CD14-positive monocyte (primary cell): Measurements from ENCODE around the gene ACP7. TPM values are rescaled to one million over a fixed set of nuclear protein-coding genes. Genes with fewer than 3 reads are reported as not detected.

Experiments
- DNase-seq, 3 donors: peaks; one replicate each; pipeline ENCODE4 v3.0.0-alpha.2; 2011 to 2022
- H2AFZ ChIP-seq: 2 replicates; pipeline ENCODE4 v1.6.0; 2012; ENCODE audit warnings: mild to moderate bottlenecking, low read depth, low read length, inconsistent platforms; ENCODE audit not compliant: insufficient read depth, poor library complexity, severe bottlenecking
- H3K27ac ChIP-seq, 2 donors: 1 replicate in 1 of 2; 2 replicates in 1 of 2; pipeline ENCODE4 v1.5.1; 2012 to 2013; ENCODE audit warnings: low read length in 2 of 2, control low read depth in 1 of 2, inconsistent platforms in 1 of 2, low read depth in 1 of 2, mild to moderate bottlenecking in 1 of 2
- H3K27me3 ChIP-seq, 2 donors: one replicate each; pipeline versions ENCODE4 v1.6.0 to v1.6.1; 2011 to 2013; ENCODE audit warnings: low read length in 2 of 2; ENCODE audit not compliant: control insufficient read depth in 2 of 2, insufficient read depth in 2 of 2
- H3K36me3 ChIP-seq, 2 donors: replicated peaks in 1 of 2; 1 replicate in 1 of 2; 2 replicates in 1 of 2; pipeline versions ENCODE4 v1.5.1 to v1.6.1; 2012 to 2013; ENCODE audit warnings: low read length in 2 of 2, control low read depth in 1 of 2, inconsistent platforms in 1 of 2, mild to moderate bottlenecking in 1 of 2; ENCODE audit not compliant: insufficient read depth in 2 of 2, control insufficient read depth in 1 of 2
- H3K4me1 ChIP-seq, 2 donors: 1 replicate in 1 of 2; 2 replicates in 1 of 2; pipeline versions ENCODE4 v1.5.1 to v1.6.1; 2012 to 2013; ENCODE audit warnings: low read length in 2 of 2, control low read depth in 1 of 2, inconsistent platforms in 1 of 2, mild to moderate bottlenecking in 1 of 2, moderate library complexity in 1 of 2; ENCODE audit not compliant: insufficient read depth in 2 of 2, control insufficient read depth in 1 of 2
- H3K4me2 ChIP-seq: replicated peaks from 2 replicates; pipeline ENCODE3; 2012; ENCODE audit warnings: low read length, moderate library complexity, mild to moderate bottlenecking; ENCODE audit not compliant: poor library complexity, severe bottlenecking; ENCODE audit errors: extremely low read depth
- H3K4me3 ChIP-seq, 3 experiments: fragments of 200-600 bp in 1 of 3; sonication (generic) in 1 of 3; replicated peaks in 1 of 3; 1 replicate in 2 of 3; 2 replicates in 1 of 3; pipeline ENCODE4 v1.5.1; 2011 to 2013; ENCODE audit warnings: low read length in 3 of 3, mild to moderate bottlenecking in 3 of 3, control low read depth in 2 of 3, low read depth in 2 of 3, inconsistent platforms in 1 of 3, moderate library complexity in 1 of 3
- H3K79me2 ChIP-seq: 2 replicates; pipeline ENCODE4 v1.6.0; 2012; ENCODE audit warnings: mild to moderate bottlenecking, control low read depth, inconsistent platforms, low read length, moderate library complexity; ENCODE audit not compliant: insufficient read depth
- H3K9ac ChIP-seq: 2 replicates; pipeline ENCODE4 v1.6.0; 2017; ENCODE audit warnings: low read length, mild to moderate bottlenecking; ENCODE audit not compliant: insufficient read depth, poor library complexity, severe bottlenecking
- H3K9me3 ChIP-seq, 2 donors: replicated peaks in 1 of 2; 1 replicate in 1 of 2; 2 replicates in 1 of 2; pipeline versions ENCODE4 v1.5.1 to v1.6.1; 2012 to 2013; ENCODE audit warnings: low read length in 2 of 2, control low read depth in 1 of 2; ENCODE audit not compliant: control insufficient read depth in 1 of 2, insufficient read depth in 1 of 2
- H4K20me1 ChIP-seq: 2 replicates; pipeline ENCODE4 v1.6.0; 2012; ENCODE audit warnings: mild to moderate bottlenecking, low read length, control low read depth, moderate library complexity; ENCODE audit not compliant: insufficient read depth
- H3K27ac Mint-ChIP-seq, 7 donors: one replicate each; pipeline ENCODE4 v1.8.0; 2020; ENCODE audit warnings: mild to moderate bottlenecking in 7 of 7, mixed read lengths in 7 of 7, moderate library complexity in 6 of 7, inconsistent platforms in 2 of 7
- H3K27me3 Mint-ChIP-seq, 3 donors: one replicate each; pipeline ENCODE4 v1.8.0; 2021 to 2022; ENCODE audit warnings: low read depth in 3 of 3, mild to moderate bottlenecking in 3 of 3, mixed read lengths in 3 of 3, moderate library complexity in 3 of 3, inconsistent platforms in 1 of 3
- H3K36me3 Mint-ChIP-seq, 2 donors: one replicate each; pipeline ENCODE4 v1.8.0; 2020; ENCODE audit warnings: mixed read lengths in 2 of 2, inconsistent platforms in 1 of 2, mild to moderate bottlenecking in 1 of 2
- H3K4me1 Mint-ChIP-seq: one replicate; pipeline ENCODE4 v1.8.0; 2020; ENCODE audit warnings: mild to moderate bottlenecking, mixed read lengths
- H3K4me3 Mint-ChIP-seq, 2 donors: one replicate each; pipeline ENCODE4 v1.8.0; 2020; ENCODE audit warnings: mild to moderate bottlenecking in 2 of 2, mixed read lengths in 2 of 2, moderate library complexity in 1 of 2
- H3K9me3 Mint-ChIP-seq, 7 donors: one replicate each; pipeline ENCODE4 v1.8.0; 2020 to 2022; ENCODE audit warnings: mixed read lengths in 7 of 7, mild to moderate bottlenecking in 6 of 7, moderate library complexity in 6 of 7, inconsistent platforms in 2 of 7
- WGBS: methylation state at CpG from one replicate; pipeline ENCODE4 v1.1.5; 2013; ENCODE audit warnings: missing lambda C conversion rate; ENCODE audit not compliant: insufficient coverage; 5-methylcytosine and 5-hydroxymethylcytosine counted together
- intact Hi-C, 2 donors: fragments of 100-400 bp; cut with micrococcal nuclease; formaldehyde crosslinking; loops; one replicate each; pipeline versions ENCODE4 v1.15.0 to v1.15.1; 2023
- polyA plus RNA-seq, 3 donors: library from polyadenylated mRNA; depleted of rRNA in 1 of 3; unstranded in 2 of 3; stranded (reverse) in 1 of 3; fragments of 300-500 nt in 2 of 3; fragments of >200 nt in 1 of 3; fragmentation: Illumina TruSeq in 2 of 3; gene quantifications; 1 replicate in 2 of 3; 2 replicates in 1 of 3; pipeline ENCODE4 v1.2.3, GENCODE V29; 2012 to 2021
- TF ChIP-seq, protein P1 (sequence below): fragments of 200-600 bp; IDR thresholded peaks from one replicate; pipeline ENCODE4 v1.8.0; 2022; ENCODE audit warnings: antibody characterized with exemption, mild to moderate bottlenecking

Gene ACP7
- polyA plus RNA-seq, 3 donors: not detected

DNA sequence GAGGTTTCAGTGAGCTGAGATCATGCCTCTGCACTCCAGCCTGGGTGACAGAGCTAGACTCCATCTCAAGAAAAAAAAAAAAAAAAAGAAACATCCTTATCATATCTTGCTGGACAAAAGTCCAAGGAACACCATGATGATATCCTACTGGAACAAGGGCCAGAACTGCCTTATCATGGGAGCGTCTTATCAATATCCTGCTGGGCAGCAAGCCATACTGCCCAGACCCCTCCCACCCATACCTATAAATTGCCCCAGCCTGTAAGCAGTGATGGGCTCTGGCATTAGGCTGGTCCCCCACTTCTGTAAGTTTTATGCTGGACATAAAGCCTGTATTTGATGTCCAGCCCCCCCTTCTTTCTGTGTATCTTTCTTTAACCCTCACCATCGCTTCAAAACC, 37.1 kb upstream of the ACP7 start:
- Histone ChIP-seq H3K9ac (no peak overlapping the region), H2AFZ (no peak overlapping the region), H3K27me3 (no peaks in the 10 kb centered on the region), H3K4me1 (no peaks in the 10 kb centered on the region), H3K9me3 (peaks cover 0 to 3% of the 10 kb centered on the region in 2 donors), H3K4me3 (no peak overlapping the region), H4K20me1 (no peaks in the 10 kb centered on the region), H3K79me2 (no peaks in the 10 kb centered on the region), H3K4me2 (no peak overlapping the region), H3K27ac (no peak overlapping the region), H3K36me3 (no peaks in the 10 kb centered on the region)
- no peak overlapping the region for H3K4me3 Mint-ChIP-seq
- no peak overlapping the region for H3K27ac Mint-ChIP-seq
- H3K9me3 Mint-ChIP-seq: peaks cover 2 to 15% (median 6%) of the 10 kb centered on the region in 7 donors
- TF ChIP-seq, protein P1, sequence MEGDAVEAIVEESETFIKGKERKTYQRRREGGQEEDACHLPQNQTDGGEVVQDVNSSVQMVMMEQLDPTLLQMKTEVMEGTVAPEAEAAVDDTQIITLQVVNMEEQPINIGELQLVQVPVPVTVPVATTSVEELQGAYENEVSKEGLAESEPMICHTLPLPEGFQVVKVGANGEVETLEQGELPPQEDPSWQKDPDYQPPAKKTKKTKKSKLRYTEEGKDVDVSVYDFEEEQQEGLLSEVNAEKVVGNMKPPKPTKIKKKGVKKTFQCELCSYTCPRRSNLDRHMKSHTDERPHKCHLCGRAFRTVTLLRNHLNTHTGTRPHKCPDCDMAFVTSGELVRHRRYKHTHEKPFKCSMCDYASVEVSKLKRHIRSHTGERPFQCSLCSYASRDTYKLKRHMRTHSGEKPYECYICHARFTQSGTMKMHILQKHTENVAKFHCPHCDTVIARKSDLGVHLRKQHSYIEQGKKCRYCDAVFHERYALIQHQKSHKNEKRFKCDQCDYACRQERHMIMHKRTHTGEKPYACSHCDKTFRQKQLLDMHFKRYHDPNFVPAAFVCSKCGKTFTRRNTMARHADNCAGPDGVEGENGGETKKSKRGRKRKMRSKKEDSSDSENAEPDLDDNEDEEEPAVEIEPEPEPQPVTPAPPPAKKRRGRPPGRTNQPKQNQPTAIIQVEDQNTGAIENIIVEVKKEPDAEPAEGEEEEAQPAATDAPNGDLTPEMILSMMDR: no peak
- DNase-seq: no peak
- H3K4me1 Mint-ChIP-seq: no peaks in the 10 kb centered on the region
- 100% methylated on average over 1 of the region's 2 CpGs for WGBS
- H3K36me3 Mint-ChIP-seq: no peaks in the 10 kb centered on the region
- H3K27me3 Mint-ChIP-seq: peaks cover 2 to 12% (median 3%) of the 10 kb centered on the region in 3 donors
- intact Hi-C loops: no loop called here

DNA sequence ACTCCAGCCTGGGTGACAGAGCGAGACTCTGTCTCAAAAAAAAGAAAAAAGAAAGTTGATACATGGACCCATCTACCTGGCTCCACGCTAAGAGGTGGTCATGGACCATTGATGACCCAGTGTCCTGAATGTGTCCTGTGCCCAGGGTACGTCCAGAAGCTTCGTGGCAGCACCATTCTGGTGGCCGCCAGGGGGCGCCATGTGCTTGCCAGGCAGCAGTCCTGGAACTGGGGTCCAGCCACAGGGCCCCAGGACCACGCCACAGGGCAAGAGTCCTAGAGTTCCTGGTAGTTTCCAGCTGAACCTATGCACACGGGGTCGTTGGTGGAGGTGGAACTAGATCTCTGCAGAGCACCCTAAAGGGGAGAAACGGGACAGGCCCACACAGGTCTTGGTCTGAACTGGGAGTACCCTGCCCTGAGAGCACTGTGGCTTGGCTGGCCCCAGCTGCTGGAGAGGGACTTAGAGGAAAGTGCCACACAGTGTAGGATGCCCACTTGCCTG, 31.9 kb upstream of the ACP7 start:
- Histone ChIP-seq H3K27ac (no peak overlapping the region), H3K4me3 (no peak overlapping the region), H3K27me3 (no peaks in the 10 kb centered on the region), H3K79me2 (no peaks in the 10 kb centered on the region), H3K4me1 (no peaks in the 10 kb centered on the region), H4K20me1 (no peaks in the 10 kb centered on the region), H3K9ac (no peak overlapping the region), H2AFZ (no peak overlapping the region), H3K36me3 (no peaks in the 10 kb centered on the region), H3K9me3 (no peaks in the 10 kb centered on the region), H3K4me2 (no peak overlapping the region)
- 28% methylated on average over 10 of the region's 10 CpGs for WGBS
- H3K27me3 Mint-ChIP-seq: peaks cover 5 to 10% (median 7%) of the 10 kb centered on the region in 3 donors
- no peaks in the 10 kb centered on the region for H3K36me3 Mint-ChIP-seq
- no peaks in the 10 kb centered on the region for H3K4me1 Mint-ChIP-seq
- H3K27ac Mint-ChIP-seq: no peak overlapping the region
- TF ChIP-seq, protein P1: peak; percentile 90
- intact Hi-C loops: no loop called here
- H3K9me3 Mint-ChIP-seq: peaks cover 0 to 13% (median 1%) of the 10 kb centered on the region in 7 donors
- peak; percentile 34 to 52 (median 46) for DNase-seq
- H3K4me3 Mint-ChIP-seq: no peak overlapping the region
